ENCODE results near the gene TASOR2.
A peak's percentile ranks its signal among the peaks of the same experiment; 100 is the strongest.

Gene TASOR2

GRCh38 chr10:5641501-5641900, 43.1 kb upstream of the TASOR2 start:
- Histone ChIP-seq H3K27me3 (ENCODE audit: control insufficient read depth, low read length) (no peaks in the 10 kb centered on the region), H3K79me2 (ENCODE audit: control insufficient read depth, low read length) (peaks cover 25% of the 10 kb centered on the region), H3K4me1 (ENCODE audit: control insufficient read depth, low read length) (peaks cover 24% of the 10 kb centered on the region), H3K9me2 (replicated peaks; ENCODE audit: control insufficient read depth, low read length) (no peaks in the 10 kb centered on the region), H3K36me3 (ENCODE audit: control insufficient read depth, low read length) (peaks cover 77% of the 10 kb centered on the region), H3K9me3 (ENCODE audit: control insufficient read depth, insufficient read depth, low read length) (no peaks in the 10 kb centered on the region), H3K4me3 (ENCODE audit: low read length) (no peak overlapping the region), H3K27ac (ENCODE audit: low read depth, low read length) (no peak overlapping the region), H3K4me2 (ENCODE audit: low read length) (no peak overlapping the region), H3F3A (ENCODE audit: control insufficient read depth, insufficient read depth) (peaks cover 21% of the 10 kb centered on the region), H4K20me1 (ENCODE audit: control insufficient read depth, insufficient read depth, low read depth, low read length) (no peaks in the 10 kb centered on the region)
- TF ChIP-seq EZH2phosphoT487 (IDR thresholded peaks at IDR 0.05; ENCODE audit: borderline replicate concordance, low read length) (no peak), CTCF (IDR thresholded peaks at IDR 0.05; ENCODE audit: low read depth, low read length, poor library complexity, severe bottlenecking) (no peak)

- Histone ChIP-seq H3K27ac (ENCODE audit: low read depth, low read length) (no peak overlapping the region), H3K4me2 (ENCODE audit: low read length) (no peak overlapping the region)
- no peak for TF ChIP-seq CTCF (IDR thresholded peaks at IDR 0.05; ENCODE audit: low read depth, low read length, poor library complexity, severe bottlenecking)
- TF ChIP-seq EZH2phosphoT487 (IDR thresholded peaks at IDR 0.05; ENCODE audit: borderline replicate concordance, low read length) = no peak
Observed at GRCh38 chr10:5643346-5644067, 41.1 kb upstream of the TASOR2 start.

GRCh38 chr10:5644930-5645329, 39.7 kb upstream of the TASOR2 start:
- peaks cover 90% of the 10 kb centered on the region for H3K36me3 ChIP-seq (ENCODE audit: control insufficient read depth, low read length)
- peak overlapping the region; percentile 90 for H3K27ac ChIP-seq (ENCODE audit: low read depth, low read length)
- peak overlapping the region; percentile 69 for H3K4me2 ChIP-seq (ENCODE audit: low read length)
- H3K9me3 ChIP-seq (ENCODE audit: control insufficient read depth, insufficient read depth, low read length) = no peaks in the 10 kb centered on the region
- TF ChIP-seq EZH2phosphoT487 (IDR thresholded peaks at IDR 0.05; ENCODE audit: borderline replicate concordance, low read length) = no peak
- TF ChIP-seq CTCF (IDR thresholded peaks at IDR 0.05; ENCODE audit: low read depth, low read length, poor library complexity, severe bottlenecking) = no peak
- H3K79me2 ChIP-seq (ENCODE audit: control insufficient read depth, low read length) = peaks cover 47% of the 10 kb centered on the region
- H3K27me3 ChIP-seq (ENCODE audit: control insufficient read depth, low read length) = no peaks in the 10 kb centered on the region
- peak overlapping the region; percentile 40 for H3K4me3 ChIP-seq (ENCODE audit: low read length)
- H3F3A ChIP-seq (ENCODE audit: control insufficient read depth, insufficient read depth) = peaks cover 25% of the 10 kb centered on the region
- H3K4me1 ChIP-seq (ENCODE audit: control insufficient read depth, low read length) = peaks cover 45% of the 10 kb centered on the region
- H3K9me2 ChIP-seq (replicated peaks; ENCODE audit: control insufficient read depth, low read length) = no peaks in the 10 kb centered on the region
- H4K20me1 ChIP-seq (ENCODE audit: control insufficient read depth, insufficient read depth, low read depth, low read length) = no peaks in the 10 kb centered on the region

More at GRCh38 chr10:5643346-5644067, 41.1 kb upstream of the TASOR2 start:
- Histone ChIP-seq H4K20me1 (ENCODE audit: control insufficient read depth, insufficient read depth, low read depth, low read length) (no peaks in the 10 kb centered on the region), H3F3A (ENCODE audit: control insufficient read depth, insufficient read depth) (peaks cover 25% of the 10 kb centered on the region), H3K27me3 (ENCODE audit: control insufficient read depth, low read length) (no peaks in the 10 kb centered on the region), H3K36me3 (ENCODE audit: control insufficient read depth, low read length) (peaks cover 93% of the 10 kb centered on the region), H3K4me3 (ENCODE audit: low read length) (no peak overlapping the region), H3K79me2 (ENCODE audit: control insufficient read depth, low read length) (peaks cover 42% of the 10 kb centered on the region), H3K9me3 (ENCODE audit: control insufficient read depth, insufficient read depth, low read length) (no peaks in the 10 kb centered on the region), H3K9me2 (replicated peaks; ENCODE audit: control insufficient read depth, low read length) (no peaks in the 10 kb centered on the region), H3K4me1 (ENCODE audit: control insufficient read depth, low read length) (peaks cover 41% of the 10 kb centered on the region)
